ENCODE data around the gene PI4KB. TPM values are rescaled to one million over a fixed set of nuclear protein-coding genes. Genes with fewer than 3 reads are reported as not detected.

Gene PI4KB
- total and polyA plus RNA-seq, 2 of the 13 experiments (the other 11 are each of a cell fraction or from before 2014, with no cell fraction given), result 19.5 to 29.3 TPM

- no peaks in the 10 kb centered on the region for H3K4me1 ChIP-seq (ENCODE audit: insufficient read depth, low read length)
- CTCF ChIA-PET (ENCODE audit: low intra/inter-chr PET ratio, low total read pairs), result no interaction called here
- no peak overlapping the region for H3K4me3 ChIP-seq (replicated peaks in 1 of 3; ENCODE audit: insufficient read depth in 1 of 3, low read depth in 2 of 3, low read length in 3 of 3)
- in situ Hi-C loops (cut with HindIII; ENCODE audit: extremely low pct_ligation_motif_present, low pct_unique_long_range_greater_than_20kb), result no loop called here
- POLR2A ChIA-PET, result interaction anchor here (2.0 kb wide), 1 partner anchor 11 kb away, joined by 5 read pairs; no protein-coding TSS in a partner anchor
- H3K27ac ChIP-seq (ENCODE audit: extremely low read length, insufficient read depth, low read length), result no peak overlapping the region
- DNase-seq (ENCODE audit: low spot score) (no peak), FAIRE-seq (no peak), ATAC-seq (no peak)
- WGBS (ENCODE audit: low lambda C conversion rate), result 96% methylated on average over 2 of the region's 2 CpGs
- intact Hi-C loops (cut with micrococcal nuclease; ENCODE audit: unreplicated experiment), result no loop called here
- H2AFZ ChIP-seq (ENCODE audit: low read length), result no peak overlapping the region
- H3K36me3 ChIP-seq (replicated peaks in 1 of 2; ENCODE audit: control insufficient read depth in 1 of 2, insufficient read depth in 2 of 2, low read length in 2 of 2), result peaks cover 39 to 72% of the 10 kb centered on the region in 2 experiments
- no peaks in the 10 kb centered on the region for H4K20me1 ChIP-seq (ENCODE audit: insufficient read depth, low read length)
- H3K9me3 ChIP-seq (ENCODE audit: low read length), result no peaks in the 10 kb centered on the region
- no TSS peak for BruUV-seq (replicated peaks)
- no peaks in the 10 kb centered on the region for H3K79me2 ChIP-seq (ENCODE audit: insufficient read depth, low read length)
- no peaks in the 10 kb centered on the region for H3K27me3 ChIP-seq (ENCODE audit: control insufficient read depth in 1 of 2, insufficient read depth in 2 of 2, low read length in 2 of 2)
- TF ChIP-seq KIAA2018 (CRISPR knock-in tag; IDR thresholded peaks at IDR 0.05; ENCODE audit: borderline replicate concordance) (no peak), KLF15 (CRISPR knock-in tag; IDR thresholded peaks at IDR 0.05; ENCODE audit: borderline replicate concordance) (no peak), ZFY (CRISPR knock-in tag; IDR thresholded peaks at IDR 0.05) (no peak), NFE2 (CRISPR knock-in tag; IDR thresholded peaks at IDR 0.05) (no peak), GTF3A (CRISPR knock-in tag; conservative IDR thresholded peaks at IDR 0.05) (no peak), ZNF691 (CRISPR knock-in tag; IDR thresholded peaks at IDR 0.05; ENCODE audit: borderline replicate concordance, low read depth) (no peak), EP300 (IDR thresholded peaks at IDR 0.05; ENCODE audit: low read depth in 2 of 2, low read length in 2 of 2) (no peak), EP300 (CRISPR knock-in tag; IDR thresholded peaks at IDR 0.05; ENCODE audit: borderline replicate concordance) (no peak), NCOA2 (CRISPR knock-in tag; IDR thresholded peaks at IDR 0.05) (no peak), HNRNPL (IDR thresholded peaks at IDR 0.05; ENCODE audit: low read depth, low read length) (no peak), ZFYVE20 (CRISPR knock-in tag; IDR thresholded peaks at IDR 0.05; ENCODE audit: borderline replicate concordance, low read depth) (no peak), ZNF33B (CRISPR knock-in tag; IDR thresholded peaks at IDR 0.05) (no peak), ZSCAN25 (CRISPR knock-in tag; IDR thresholded peaks at IDR 0.05) (no peak), FOXK1 (CRISPR knock-in tag; IDR thresholded peaks at IDR 0.05; ENCODE audit: borderline replicate concordance, low read depth) (no peak), CENPX (CRISPR knock-in tag; IDR thresholded peaks at IDR 0.05) (no peak)
- no peak overlapping the region for H3K9ac ChIP-seq (ENCODE audit: insufficient read depth, low read depth, low read length)
- H3K4me2 ChIP-seq (ENCODE audit: low read depth, low read length), result no peak overlapping the region
Observed at GRCh38 chr1:151294742-151295462, 32.3 kb downstream of the PI4KB start.

Measured in HepG2 (cell line).